Osteocyte (in vitro differentiated cells): ENCODE measurements around the gene SYT2. TPM values are rescaled to one million over a fixed set of nuclear protein-coding genes. Genes with fewer than 3 reads are reported as not detected.

Experiments
- DNase-seq: peaks from one replicate; pipeline ENCODE4 v3.0.0; 2021; ENCODE audit warnings: mixed read lengths; ENCODE audit not compliant: unreplicated experiment; ENCODE audit errors: extremely low spot score
- H3K27ac Mint-ChIP-seq: one replicate; pipeline ENCODE4 v1.8.0; 2021; ENCODE audit warnings: mild to moderate bottlenecking, mixed read lengths; ENCODE audit not compliant: unreplicated experiment
- H3K27me3 Mint-ChIP-seq: one replicate; pipeline ENCODE4 v1.8.0; 2021; ENCODE audit warnings: mixed read lengths; ENCODE audit not compliant: unreplicated experiment
- H3K36me3 Mint-ChIP-seq: one replicate; pipeline ENCODE4 v1.8.0; 2021; ENCODE audit warnings: mixed read lengths; ENCODE audit not compliant: unreplicated experiment
- H3K4me1 Mint-ChIP-seq: one replicate; pipeline ENCODE4 v1.8.0; 2021; ENCODE audit warnings: mixed read lengths; ENCODE audit not compliant: unreplicated experiment
- H3K4me3 Mint-ChIP-seq: one replicate; pipeline ENCODE4 v1.8.0; 2021; ENCODE audit warnings: mild to moderate bottlenecking, moderate library complexity, mixed read lengths; ENCODE audit not compliant: unreplicated experiment
- H3K9me3 Mint-ChIP-seq: one replicate; pipeline ENCODE4 v1.8.0; 2021; ENCODE audit warnings: mixed read lengths; ENCODE audit not compliant: unreplicated experiment
- total RNA-seq: library from RNA; stranded (reverse); gene quantifications from 2 replicates; pipeline ENCODE4 v1.2.1, GENCODE V29; 2021
- TF ChIP-seq, protein P1 (sequence below): fragments of 200-600 bp; sonication (generic); IDR thresholded peaks from 2 replicates; pipeline ENCODE4 v1.5.0; 2021; ENCODE audit warnings: antibody characterized with exemption, mild to moderate bottlenecking, moderate library complexity

Gene SYT2
- total RNA-seq, 1 donor from 2014 or later: not detected

DNA sequence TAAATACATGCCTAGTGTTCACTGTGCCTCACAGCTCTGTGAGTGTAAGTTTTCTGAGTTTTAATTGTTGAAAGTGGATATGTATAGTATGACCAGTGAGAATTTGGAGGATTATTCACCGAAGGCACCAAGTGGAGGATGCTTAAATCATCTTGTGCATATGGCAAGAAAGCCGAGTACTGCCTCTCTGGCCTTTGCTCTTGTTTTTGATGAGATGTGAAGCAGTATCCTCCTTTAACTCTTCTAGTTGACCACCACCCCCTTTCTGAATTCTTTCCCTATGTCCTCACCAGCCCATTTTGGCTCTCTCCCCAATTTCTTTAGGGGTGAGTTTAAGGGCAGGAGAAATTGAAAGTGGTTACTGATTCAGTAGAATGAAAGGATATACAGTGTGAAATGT lies 130.4 kb downstream of the SYT2 start:
- TF ChIP-seq, protein P1, sequence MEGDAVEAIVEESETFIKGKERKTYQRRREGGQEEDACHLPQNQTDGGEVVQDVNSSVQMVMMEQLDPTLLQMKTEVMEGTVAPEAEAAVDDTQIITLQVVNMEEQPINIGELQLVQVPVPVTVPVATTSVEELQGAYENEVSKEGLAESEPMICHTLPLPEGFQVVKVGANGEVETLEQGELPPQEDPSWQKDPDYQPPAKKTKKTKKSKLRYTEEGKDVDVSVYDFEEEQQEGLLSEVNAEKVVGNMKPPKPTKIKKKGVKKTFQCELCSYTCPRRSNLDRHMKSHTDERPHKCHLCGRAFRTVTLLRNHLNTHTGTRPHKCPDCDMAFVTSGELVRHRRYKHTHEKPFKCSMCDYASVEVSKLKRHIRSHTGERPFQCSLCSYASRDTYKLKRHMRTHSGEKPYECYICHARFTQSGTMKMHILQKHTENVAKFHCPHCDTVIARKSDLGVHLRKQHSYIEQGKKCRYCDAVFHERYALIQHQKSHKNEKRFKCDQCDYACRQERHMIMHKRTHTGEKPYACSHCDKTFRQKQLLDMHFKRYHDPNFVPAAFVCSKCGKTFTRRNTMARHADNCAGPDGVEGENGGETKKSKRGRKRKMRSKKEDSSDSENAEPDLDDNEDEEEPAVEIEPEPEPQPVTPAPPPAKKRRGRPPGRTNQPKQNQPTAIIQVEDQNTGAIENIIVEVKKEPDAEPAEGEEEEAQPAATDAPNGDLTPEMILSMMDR: no peak
- H3K4me3 Mint-ChIP-seq: no peak overlapping the region
- no peak for DNase-seq
- peaks cover 12% of the 10 kb centered on the region for H3K36me3 Mint-ChIP-seq
- peak overlapping the region; percentile 55 for H3K27ac Mint-ChIP-seq
- no peaks in the 10 kb centered on the region for H3K27me3 Mint-ChIP-seq
- peaks cover 48% of the 10 kb centered on the region for H3K4me1 Mint-ChIP-seq
- H3K9me3 Mint-ChIP-seq: no peaks in the 10 kb centered on the region

DNA sequence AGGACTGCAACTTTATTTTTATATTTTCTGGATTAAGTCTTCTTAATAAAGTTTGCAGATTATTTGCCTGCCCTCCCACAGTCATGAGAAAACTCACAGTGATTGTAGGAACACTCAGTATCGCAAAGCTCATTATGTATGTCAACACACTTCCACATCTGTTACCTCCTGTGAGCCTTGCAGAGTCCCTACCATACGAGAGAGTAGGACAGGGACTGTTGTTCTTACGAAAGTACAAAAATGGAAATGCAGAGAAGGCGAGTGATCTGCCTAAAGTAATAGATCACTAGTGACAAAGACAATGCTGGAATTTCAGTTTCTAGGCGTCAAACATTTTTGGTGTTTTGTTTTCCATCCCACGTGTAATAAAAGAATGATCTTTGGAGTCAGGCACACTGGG lies 131.7 kb downstream of the SYT2 start:
- DNase-seq: no peak
- TF ChIP-seq, protein P1: no peak
- Mint-ChIP-seq H3K9me3 (no peaks in the 10 kb centered on the region), H3K27me3 (no peaks in the 10 kb centered on the region), H3K4me1 (peaks cover 50% of the 10 kb centered on the region), H3K4me3 (no peak overlapping the region), H3K27ac (peak overlapping the region; percentile 74), H3K36me3 (peaks cover 14% of the 10 kb centered on the region)

DNA sequence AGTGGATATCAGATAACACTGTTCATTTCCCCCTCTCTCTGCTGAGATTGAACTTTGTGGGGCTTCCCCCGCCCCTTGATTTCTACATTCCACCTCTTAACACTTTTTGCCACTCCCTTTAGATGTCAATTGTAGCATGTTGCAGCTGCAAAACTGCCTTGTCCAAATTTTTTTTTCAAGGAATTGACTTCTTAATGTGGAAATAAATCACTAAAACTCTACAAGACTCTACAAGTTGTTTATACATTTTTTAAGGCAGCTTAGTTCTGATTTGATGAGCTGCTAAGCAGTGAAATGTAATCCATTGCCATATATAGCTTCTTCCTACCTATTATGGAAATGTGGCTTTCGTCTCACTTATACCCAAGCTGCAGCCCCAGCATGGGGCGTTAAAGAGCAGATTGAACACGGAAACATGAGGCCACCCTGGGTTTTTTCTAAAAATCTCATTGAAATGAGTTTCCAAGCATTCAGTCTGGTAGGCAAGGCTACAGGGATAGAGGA lies 132.2 kb downstream of the SYT2 start:
- H3K4me3 Mint-ChIP-seq: no peak overlapping the region
- DNase-seq: no peak
- peaks cover 50% of the 10 kb centered on the region for H3K4me1 Mint-ChIP-seq

DNA sequence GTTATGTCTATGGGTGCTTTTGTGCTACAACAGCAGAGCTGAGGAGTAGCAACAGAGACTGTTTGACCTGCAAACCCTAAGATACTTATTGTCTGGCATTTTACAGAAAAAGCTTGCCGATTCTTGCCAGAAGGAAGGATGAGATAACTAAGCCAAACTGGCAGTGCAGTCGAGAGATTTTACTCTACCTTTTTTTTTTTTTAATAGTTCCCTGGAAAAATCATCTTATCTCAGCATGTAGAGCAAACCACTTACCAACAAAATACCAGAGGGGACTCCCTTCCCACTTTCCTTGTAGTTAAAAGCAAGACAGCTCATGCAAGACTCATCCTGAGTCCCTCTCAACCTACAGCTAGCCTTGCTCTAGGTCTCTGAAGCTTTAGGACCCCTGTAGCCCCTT lies 132.9 kb downstream of the SYT2 start:
- TF ChIP-seq, protein P1: no peak
- Mint-ChIP-seq H3K27me3 (no peaks in the 10 kb centered on the region), H3K4me3 (no peak overlapping the region), H3K27ac (peak overlapping the region; percentile 74), H3K4me1 (peaks cover 50% of the 10 kb centered on the region), H3K36me3 (peaks cover 17% of the 10 kb centered on the region), H3K9me3 (no peaks in the 10 kb centered on the region)
- DNase-seq: no peak

More for the DNA sequence above, 132.2 kb downstream of the SYT2 start:
- H3K27ac Mint-ChIP-seq: peak overlapping the region; percentile 74
- peaks cover 16% of the 10 kb centered on the region for H3K36me3 Mint-ChIP-seq
- H3K27me3 Mint-ChIP-seq: no peaks in the 10 kb centered on the region
- TF ChIP-seq, protein P1: no peak
- no peaks in the 10 kb centered on the region for H3K9me3 Mint-ChIP-seq

DNA sequence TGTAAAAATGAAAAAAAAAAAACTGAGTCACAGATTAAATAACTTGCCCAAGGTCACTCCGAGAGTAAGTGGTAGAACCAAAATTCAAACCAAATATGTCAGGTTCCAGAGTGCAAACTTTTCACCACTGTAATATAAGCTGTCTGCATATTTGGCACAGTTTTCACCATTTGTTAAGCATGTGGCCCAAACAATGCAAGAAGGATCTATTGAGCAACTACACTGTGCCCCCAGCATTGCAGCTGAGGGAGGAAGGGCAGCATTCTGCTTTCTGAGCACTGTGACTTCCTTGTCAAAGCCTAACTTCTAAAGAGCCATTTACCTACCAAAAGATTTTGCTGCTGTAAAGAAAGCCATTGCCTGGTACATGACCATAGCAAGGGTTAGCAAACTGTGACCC lies 133.4 kb downstream of the SYT2 start:
- no peak for DNase-seq
- TF ChIP-seq, protein P1: no peak
- H3K4me3 Mint-ChIP-seq: no peak overlapping the region
- H3K27ac Mint-ChIP-seq: peak overlapping the region; percentile 74
- peaks cover 14% of the 10 kb centered on the region for H3K36me3 Mint-ChIP-seq
- peaks cover 50% of the 10 kb centered on the region for H3K4me1 Mint-ChIP-seq
- H3K27me3 Mint-ChIP-seq: no peaks in the 10 kb centered on the region
- H3K9me3 Mint-ChIP-seq: no peaks in the 10 kb centered on the region
